Keratinocyte (primary cell): Measurements from ENCODE around the gene KRT38. TPM values are rescaled to one million over a fixed set of nuclear protein-coding genes. Genes with fewer than 3 reads are reported as not detected.

Source experiments
- DNase-seq: peaks from one replicate; pipeline ENCODE4 v3.0.0-alpha.2; 2011; ENCODE audit warnings: low read depth, missing footprints, low spot score
- FAIRE-seq: peaks from 2 replicates; lab custom pipeline; 2011; peaks lifted over from hg19 to GRCh38; lab: Jason Lieb, UNC
- H2AFZ ChIP-seq: 2 replicates; pipeline ENCODE4 v1.6.0; 2012; ENCODE audit warnings: low read length, control low read depth, inconsistent platforms; ENCODE audit not compliant: control insufficient read depth
- H3K27ac ChIP-seq: 2 replicates; pipeline ENCODE4 v1.5.1; 2011; ENCODE audit warnings: low read length; ENCODE audit not compliant: control insufficient read depth, insufficient read depth
- H3K27me3 ChIP-seq: 3 replicates; pipeline ENCODE4 v1.6.0; 2011; ENCODE audit warnings: low read length; ENCODE audit not compliant: control insufficient read depth, insufficient read depth; ENCODE audit errors: extremely low read depth
- H3K36me3 ChIP-seq, 2 experiments: 2 replicates in 1 of 2; 3 replicates in 1 of 2; pipeline ENCODE4 v1.5.1; 2011; ENCODE audit warnings: low read length in 2 of 2, mild to moderate bottlenecking in 1 of 2; ENCODE audit not compliant: control insufficient read depth in 2 of 2, insufficient read depth in 2 of 2; ENCODE audit errors: extremely low read depth in 1 of 2
- H3K4me1 ChIP-seq: 3 replicates; pipeline ENCODE4 v1.5.1; 2011; ENCODE audit warnings: low read length; ENCODE audit not compliant: control insufficient read depth, insufficient read depth; ENCODE audit errors: extremely low read depth
- H3K4me2 ChIP-seq: 3 replicates; pipeline ENCODE4 v1.6.0; 2011; ENCODE audit warnings: low read depth, low read length; ENCODE audit not compliant: control insufficient read depth, insufficient read depth; ENCODE audit errors: extremely low read depth
- H3K4me3 ChIP-seq, 3 experiments: fragments of 200-600 bp in 1 of 3; sonication (generic) in 1 of 3; 2 replicates in 2 of 3; 3 replicates in 1 of 3; pipeline ENCODE4 v1.5.1; 2011 to 2016; ENCODE audit warnings: low read length in 3 of 3, mild to moderate bottlenecking in 3 of 3, control low read depth in 2 of 3, inconsistent platforms in 1 of 3, low read depth in 1 of 3, mixed read lengths in 1 of 3, mixed run types in 1 of 3, moderate library complexity in 1 of 3; ENCODE audit not compliant: control insufficient read depth in 2 of 3, insufficient read depth in 2 of 3; ENCODE audit errors: extremely low read depth in 1 of 3
- H3K79me2 ChIP-seq: 2 replicates; pipeline ENCODE4 v1.6.0; 2012; ENCODE audit warnings: low read length; ENCODE audit not compliant: control insufficient read depth, insufficient read depth
- H3K9ac ChIP-seq: 3 replicates; pipeline ENCODE4 v1.6.0; 2011; ENCODE audit warnings: low read length; ENCODE audit not compliant: control insufficient read depth, insufficient read depth; ENCODE audit errors: extremely low read depth
- H3K9me1 ChIP-seq: 3 replicates; pipeline ENCODE4 v1.6.0; 2011; ENCODE audit warnings: low read length; ENCODE audit not compliant: control insufficient read depth, insufficient read depth; ENCODE audit errors: extremely low read depth
- H3K9me3 ChIP-seq: 2 replicates; pipeline ENCODE4 v1.5.1; 2012; ENCODE audit warnings: low read depth, low read length; ENCODE audit not compliant: control insufficient read depth
- H4K20me1 ChIP-seq: 3 replicates; pipeline ENCODE4 v1.6.0; 2011; ENCODE audit warnings: low read length; ENCODE audit not compliant: control insufficient read depth, insufficient read depth; ENCODE audit errors: extremely low read depth
- CTCF ChIP-seq, 3 experiments: IDR thresholded peaks in 1 of 3; conservative IDR thresholded peaks in 1 of 3; optimal IDR thresholded peaks in 1 of 3; 2 replicates in 2 of 3; 3 replicates in 1 of 3; pipeline versions ENCODE3 to v1.5.1; 2011; ENCODE audit warnings: low read length in 3 of 3, mild to moderate bottlenecking in 3 of 3, moderate library complexity in 2 of 3, control low read depth in 1 of 3, inconsistent platforms in 1 of 3; ENCODE audit not compliant: insufficient read depth in 2 of 3; ENCODE audit errors: extremely low read depth in 1 of 3
- EZH2 ChIP-seq: IDR thresholded peaks from one replicate; pipeline ENCODE4 v1.6.1; 2012; ENCODE audit warnings: inconsistent platforms, mild to moderate bottlenecking, low read length, moderate library complexity
- dilution Hi-C: fragments of 300-500 bp; cut with MboI; formaldehyde crosslinking; loops from one replicate; pipeline ENCODE4 v1.7.0; 2020; ENCODE audit warnings: low sequenced_read_pairs; ENCODE audit not compliant: extremely low pct_ligation_motif_present
- polyA plus RNA-seq, 5 experiments: library from polyadenylated mRNA; depleted of rRNA in 3 of 5; stranded (reverse) in 3 of 5; stranded (forward) in 1 of 5; unstranded in 1 of 5; fragments of >200 nt; gene quantifications; 1 replicate in 1 of 5; 2 replicates in 3 of 5; 3 replicates in 1 of 5; pipeline versions ENCODE4 v1.2.1 to v1.2.3, GENCODE V29; 2011 to 2012; ENCODE audit warnings: missing spikeins in 2 of 5, low read depth in 1 of 5, low replicate concordance in 1 of 5

KRT38 gene
- polyA plus RNA-seq, 1 donor (not counting 4 experiments of a cell fraction or from before 2014, with no cell fraction given), result not detected

DNA sequence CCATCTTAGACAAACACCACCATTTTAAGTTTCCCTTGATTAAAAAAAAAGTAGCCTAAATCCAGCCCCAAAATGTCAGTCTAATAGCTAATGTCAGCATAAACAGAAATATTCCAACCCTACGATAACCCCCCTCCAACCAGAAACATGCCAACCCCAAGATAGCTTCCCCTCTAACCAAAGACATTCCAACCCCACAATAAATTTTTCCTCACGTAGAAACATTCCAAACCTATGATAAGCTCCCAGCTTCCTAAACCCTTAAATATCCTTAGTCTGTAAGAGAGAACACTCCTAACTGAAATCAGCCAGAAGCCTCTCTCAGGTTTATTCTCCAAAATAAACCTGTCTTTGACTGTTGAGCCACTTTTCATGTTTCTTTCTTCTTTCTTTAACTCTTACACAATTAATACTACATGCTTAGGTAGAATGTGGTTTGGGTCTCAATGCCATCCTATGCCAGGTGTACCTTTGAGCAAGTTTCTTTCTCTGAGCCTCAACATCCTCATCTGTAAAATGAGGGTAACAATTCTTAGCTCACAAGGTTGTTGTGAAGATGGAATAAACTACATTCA lies 10.5 kb upstream of the KRT38 start:
- no peak for FAIRE-seq

DNA sequence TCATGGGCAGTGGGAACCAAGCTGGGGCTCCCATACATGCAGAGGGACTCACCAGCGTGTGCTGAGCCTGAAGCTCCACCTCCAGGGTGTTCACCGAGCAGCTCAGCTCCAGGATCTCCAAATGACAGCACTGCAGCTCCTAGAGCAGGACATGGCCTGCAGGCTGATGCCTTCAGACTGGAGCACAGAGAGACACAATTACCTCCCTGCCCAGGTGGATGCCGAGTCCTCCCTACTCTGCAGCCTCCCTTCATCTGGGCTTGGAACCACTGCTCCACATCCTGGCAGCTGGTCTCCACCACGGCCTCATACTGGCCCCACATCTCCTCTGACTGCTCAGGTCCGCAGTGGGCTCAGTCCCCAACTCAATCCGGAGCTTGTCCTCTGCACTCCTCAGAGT lies 8.2 kb upstream of the KRT38 start:
- FAIRE-seq (no peak), DNase-seq (no peak)
- Histone ChIP-seq H3K4me2 (no peak overlapping the region), H2AFZ (no peak overlapping the region), H3K4me1 (peaks cover 11% of the 10 kb centered on the region), H3K27me3 (no peaks in the 10 kb centered on the region), H4K20me1 (no peaks in the 10 kb centered on the region), H3K36me3 (no peaks in the 10 kb centered on the region), H3K27ac (no peak overlapping the region), H3K9ac (no peak overlapping the region), H3K4me3 (no peak overlapping the region), H3K9me1 (no peaks in the 10 kb centered on the region), H3K9me3 (no peaks in the 10 kb centered on the region), H3K79me2 (no peaks in the 10 kb centered on the region)
- TF ChIP-seq EZH2 (no peak), CTCF (optimal IDR thresholded peaks at IDR 0.05 in 1 of 3, IDR thresholded peaks at IDR 0.05 in 1 of 3, conservative IDR thresholded peaks at IDR 0.05 in 1 of 3; ENCODE audit: extremely low read depth in 1 of 3, insufficient read depth in 2 of 3, low read length in 3 of 3) (no peak)
- dilution Hi-C loops, result no loop called here

More for the DNA sequence above, 10.5 kb upstream of the KRT38 start:
- Histone ChIP-seq H3K4me2 (no peak overlapping the region), H3K79me2 (no peaks in the 10 kb centered on the region), H3K36me3 (no peaks in the 10 kb centered on the region), H3K27ac (no peak overlapping the region), H3K9me3 (no peaks in the 10 kb centered on the region), H3K27me3 (no peaks in the 10 kb centered on the region), H3K4me3 (no peak overlapping the region), H3K4me1 (peaks cover 14% of the 10 kb centered on the region), H4K20me1 (no peaks in the 10 kb centered on the region), H3K9ac (no peak overlapping the region), H2AFZ (no peak overlapping the region), H3K9me1 (no peaks in the 10 kb centered on the region)
- dilution Hi-C loops, result no loop called here
- no peak for TF ChIP-seq EZH2
- no peak for TF ChIP-seq CTCF (optimal IDR thresholded peaks at IDR 0.05 in 1 of 3, IDR thresholded peaks at IDR 0.05 in 1 of 3, conservative IDR thresholded peaks at IDR 0.05 in 1 of 3; ENCODE audit: extremely low read depth in 1 of 3, insufficient read depth in 2 of 3, low read length in 3 of 3)
- no peak for DNase-seq
